Skin of body (tissue), 2 donors: Measurements from ENCODE around the gene CPE. TPM values are rescaled to one million over a fixed set of nuclear protein-coding genes. Genes with fewer than 3 reads are reported as not detected.

ENCODE experiments used
- DNase-seq: peaks from one replicate; lab custom pipeline; 2025; lab: John Stamatoyannopoulos, UW
- total RNA-seq: library from RNA; depleted of rRNA; stranded (reverse); fragments of >200 nt; gene quantifications from one replicate; pipeline ENCODE4 v1.2.3, GENCODE V29; 2014

Gene CPE
- total RNA-seq, 1 donor from 2014 or later = 87.3 TPM

- no peak for DNase-seq
Measured at GRCh38 chr4:165364452-165365080, 14.2 kb upstream of the CPE start.

- no peak for DNase-seq
Measured at GRCh38 chr4:165367040-165367439, 11.8 kb upstream of the CPE start.

GRCh38 chr4:165368114-165368513, 10.7 kb upstream of the CPE start:
- no peak for DNase-seq

- DNase-seq = no peak
Measured at GRCh38 chr4:165368567-165368966, 10.2 kb upstream of the CPE start.

- no peak for DNase-seq
Measured at GRCh38 chr4:165369522-165369921, 9.3 kb upstream of the CPE start.

GRCh38 chr4:165370530-165370929, 8.3 kb upstream of the CPE start:
- no peak for DNase-seq

- DNase-seq = no peak
Measured at GRCh38 chr4:165375465-165375864, 3.3 kb upstream of the CPE start.

GRCh38 chr4:165378398-165378744, 437 bp upstream of the CPE start:
- no peak for DNase-seq

- DNase-seq = no peak
Measured at GRCh38 chr4:165379678-165380064, 863 bp downstream of the CPE start.

- no peak for DNase-seq
Measured at GRCh38 chr4:165380805-165381204, 2.0 kb downstream of the CPE start.

- DNase-seq = no peak
Measured at GRCh38 chr4:165381821-165382373, 3.1 kb downstream of the CPE start.

GRCh38 chr4:165382640-165383039, 3.8 kb downstream of the CPE start:
- no peak for DNase-seq

- DNase-seq = no peak
Measured at GRCh38 chr4:165383591-165384073, 4.8 kb downstream of the CPE start.

GRCh38 chr4:165384186-165384585, 5.4 kb downstream of the CPE start:
- DNase-seq = no peak

GRCh38 chr4:165384598-165384997, 5.8 kb downstream of the CPE start:
- peak; percentile 79 for DNase-seq

- no peak for DNase-seq
Measured at GRCh38 chr4:165385126-165385525, 6.3 kb downstream of the CPE start.

GRCh38 chr4:165386328-165386727, 7.5 kb downstream of the CPE start:
- DNase-seq = no peak

GRCh38 chr4:165388756-165389155, 9.9 kb downstream of the CPE start:
- DNase-seq = peak; percentile 59

GRCh38 chr4:165393051-165393450, 14.2 kb downstream of the CPE start:
- DNase-seq = no peak

- DNase-seq = no peak
Measured at GRCh38 chr4:165393704-165394103, 14.9 kb downstream of the CPE start.

GRCh38 chr4:165394275-165394674, 15.5 kb downstream of the CPE start:
- no peak for DNase-seq

- DNase-seq = no peak
Measured at GRCh38 chr4:165398570-165398969, 19.8 kb downstream of the CPE start.

GRCh38 chr4:165402375-165402774, 23.6 kb downstream of the CPE start:
- no peak for DNase-seq

- no peak for DNase-seq
Measured at GRCh38 chr4:165403048-165403447, 24.2 kb downstream of the CPE start.
